ENCODE measurements around the gene TAC4.

The TAC4 gene

DNA sequence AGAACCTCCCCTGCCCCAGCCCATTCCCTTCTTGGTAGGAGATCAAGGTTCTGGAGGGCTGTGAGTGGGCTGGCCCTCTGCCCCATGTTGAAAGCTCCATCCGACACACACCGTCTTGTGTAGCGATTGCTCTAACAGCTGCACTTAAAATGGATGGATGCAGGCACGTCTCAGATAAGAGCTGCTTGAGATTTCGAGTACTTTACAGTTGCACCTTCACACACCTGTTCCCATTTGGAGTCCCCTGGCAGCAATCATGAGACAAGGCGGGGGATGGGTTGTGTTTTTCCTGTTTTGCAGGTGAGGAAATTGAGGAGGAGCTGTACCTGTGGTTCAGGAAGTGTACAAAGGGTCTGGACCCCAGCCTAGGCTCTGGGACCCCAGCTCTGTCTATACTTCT lies 25.6 kb upstream of the TAC4 start:
- H3K27me3 ChIP-seq (replicated peaks; ENCODE audit: control insufficient read depth, insufficient read depth, low read length) = no peaks in the 10 kb centered on the region; the same call in none of the 2 replicates
- TF ChIP-seq, protein P1, sequence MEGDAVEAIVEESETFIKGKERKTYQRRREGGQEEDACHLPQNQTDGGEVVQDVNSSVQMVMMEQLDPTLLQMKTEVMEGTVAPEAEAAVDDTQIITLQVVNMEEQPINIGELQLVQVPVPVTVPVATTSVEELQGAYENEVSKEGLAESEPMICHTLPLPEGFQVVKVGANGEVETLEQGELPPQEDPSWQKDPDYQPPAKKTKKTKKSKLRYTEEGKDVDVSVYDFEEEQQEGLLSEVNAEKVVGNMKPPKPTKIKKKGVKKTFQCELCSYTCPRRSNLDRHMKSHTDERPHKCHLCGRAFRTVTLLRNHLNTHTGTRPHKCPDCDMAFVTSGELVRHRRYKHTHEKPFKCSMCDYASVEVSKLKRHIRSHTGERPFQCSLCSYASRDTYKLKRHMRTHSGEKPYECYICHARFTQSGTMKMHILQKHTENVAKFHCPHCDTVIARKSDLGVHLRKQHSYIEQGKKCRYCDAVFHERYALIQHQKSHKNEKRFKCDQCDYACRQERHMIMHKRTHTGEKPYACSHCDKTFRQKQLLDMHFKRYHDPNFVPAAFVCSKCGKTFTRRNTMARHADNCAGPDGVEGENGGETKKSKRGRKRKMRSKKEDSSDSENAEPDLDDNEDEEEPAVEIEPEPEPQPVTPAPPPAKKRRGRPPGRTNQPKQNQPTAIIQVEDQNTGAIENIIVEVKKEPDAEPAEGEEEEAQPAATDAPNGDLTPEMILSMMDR (IDR thresholded peaks at IDR 0.05; ENCODE audit: insufficient read depth, low read length, poor library complexity, severe bottlenecking) = no peak
- no peak for DNase-seq (ENCODE audit: extremely low read depth, insufficient read length)
- H3K36me3 ChIP-seq (ENCODE audit: control insufficient read depth, insufficient read depth, low read length) = no peaks in the 10 kb centered on the region
- H3K4me3 ChIP-seq (replicated peaks; ENCODE audit: low read depth, low read length) = no peak overlapping the region

DNA sequence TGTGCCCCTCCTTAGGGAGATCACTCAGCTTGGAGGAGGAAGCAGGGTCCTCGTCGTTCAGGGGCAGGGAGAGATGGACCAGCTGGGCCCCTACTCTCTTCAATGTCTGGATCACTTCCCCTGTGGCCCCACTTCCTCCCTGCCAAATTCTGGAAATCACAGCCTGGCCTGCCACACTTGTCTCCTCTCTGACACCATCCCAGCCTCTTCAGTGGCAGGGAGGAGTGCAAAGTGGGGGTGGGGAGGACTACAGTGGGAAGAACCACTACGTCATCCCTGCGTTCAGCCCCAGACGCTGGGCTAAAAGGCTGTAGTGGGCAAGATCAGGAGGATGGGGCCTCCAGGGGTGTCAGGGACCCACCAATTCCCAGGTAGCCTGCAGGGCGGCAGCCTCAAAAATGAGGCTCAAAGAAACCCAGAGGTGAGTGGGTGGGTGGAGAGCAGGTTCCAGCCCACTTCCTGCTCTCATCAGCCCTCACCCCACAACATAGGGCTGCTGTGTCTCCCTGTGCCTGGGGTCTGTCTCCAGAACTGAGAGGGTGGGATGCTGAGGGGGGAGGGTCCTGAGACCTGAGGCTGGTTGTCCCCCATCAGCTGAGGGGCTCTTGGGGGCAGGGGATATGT lies 25.0 kb upstream of the TAC4 start:
- DNase-seq (ENCODE audit: extremely low read depth, insufficient read length) = no peak
- TF ChIP-seq, protein P1 (IDR thresholded peaks at IDR 0.05; ENCODE audit: insufficient read depth, low read length, poor library complexity, severe bottlenecking) = no peak
- Histone ChIP-seq H3K36me3 (ENCODE audit: control insufficient read depth, insufficient read depth, low read length) (no peaks in the 10 kb centered on the region), H3K27me3 (replicated peaks; ENCODE audit: control insufficient read depth, insufficient read depth, low read length) (no peaks in the 10 kb centered on the region; the same call in none of the 2 replicates), H3K4me3 (replicated peaks; ENCODE audit: low read depth, low read length) (no peak overlapping the region)

DNA sequence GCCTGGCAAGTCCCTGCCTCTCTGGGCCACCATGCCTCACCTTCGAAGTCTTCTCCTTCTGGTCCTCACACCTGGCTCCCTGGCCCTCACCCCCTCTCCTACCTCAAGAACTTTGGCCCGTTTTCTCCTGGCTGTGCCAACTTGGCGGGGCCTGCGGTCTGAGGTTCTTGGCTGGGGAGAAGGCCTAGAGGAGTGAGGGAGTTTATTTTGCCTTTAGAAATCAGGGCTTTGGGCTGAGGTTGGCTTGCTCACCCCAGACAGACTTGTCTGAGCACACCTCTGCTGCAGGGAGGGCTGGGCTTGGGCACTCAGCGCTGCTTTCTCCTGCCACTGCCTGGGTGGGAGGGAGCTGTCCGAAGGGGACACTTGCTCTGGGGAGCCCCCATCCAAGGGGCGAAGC lies 23.3 kb upstream of the TAC4 start:
- no peaks in the 10 kb centered on the region for H3K36me3 ChIP-seq (ENCODE audit: control insufficient read depth, insufficient read depth, low read length)
- H3K4me3 ChIP-seq (replicated peaks; ENCODE audit: low read depth, low read length) = no peak overlapping the region
- no peaks in the 10 kb centered on the region; the same call in none of the 2 replicates for H3K27me3 ChIP-seq (replicated peaks; ENCODE audit: control insufficient read depth, insufficient read depth, low read length)
- TF ChIP-seq, protein P1 (IDR thresholded peaks at IDR 0.05; ENCODE audit: insufficient read depth, low read length, poor library complexity, severe bottlenecking) = no peak
- DNase-seq (ENCODE audit: extremely low read depth, insufficient read length) = no peak

DNA sequence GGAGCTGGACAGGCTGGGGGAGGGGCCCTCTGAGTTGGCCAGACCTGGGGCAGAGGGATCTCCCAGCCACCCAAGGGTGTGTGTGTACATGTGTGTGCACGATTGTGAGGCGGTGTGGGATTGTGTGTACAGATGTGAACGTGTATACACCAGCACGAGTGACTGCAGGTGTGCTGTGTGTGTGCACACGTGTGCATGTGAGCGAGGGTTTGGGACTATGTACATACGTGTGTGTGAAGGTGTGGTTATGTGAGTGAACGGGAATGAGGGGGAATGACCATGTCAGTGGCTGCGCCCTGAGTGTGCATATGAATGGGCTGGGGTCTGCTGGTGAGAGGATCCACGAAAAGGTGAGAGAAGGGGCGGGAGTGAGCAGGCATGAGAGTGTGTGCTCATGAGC lies 22.4 kb upstream of the TAC4 start:
- no peak overlapping the region for H3K4me3 ChIP-seq (replicated peaks; ENCODE audit: low read depth, low read length)
- TF ChIP-seq, protein P1 (IDR thresholded peaks at IDR 0.05; ENCODE audit: insufficient read depth, low read length, poor library complexity, severe bottlenecking) = no peak
- no peak for DNase-seq (ENCODE audit: extremely low read depth, insufficient read length)
- no peaks in the 10 kb centered on the region for H3K36me3 ChIP-seq (ENCODE audit: control insufficient read depth, insufficient read depth, low read length)
- no peaks in the 10 kb centered on the region; the same call in none of the 2 replicates for H3K27me3 ChIP-seq (replicated peaks; ENCODE audit: control insufficient read depth, insufficient read depth, low read length)

DNA sequence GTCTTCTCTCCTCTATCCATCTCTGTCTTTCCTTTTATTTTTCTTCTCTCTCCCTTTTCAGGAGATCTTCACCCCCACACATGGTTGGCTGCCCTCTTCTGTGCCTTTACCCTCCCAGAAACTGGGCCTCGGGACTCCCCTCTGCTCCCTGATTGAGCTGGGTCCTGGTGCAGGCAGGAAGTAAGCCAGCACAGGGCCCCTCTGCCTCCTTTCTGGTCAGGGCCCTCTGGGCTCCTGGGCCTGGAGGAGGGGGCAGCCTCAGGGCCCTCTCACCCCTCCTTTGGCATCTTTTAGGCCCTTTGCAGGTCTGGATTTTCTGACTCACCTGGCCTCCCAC lies 21.1 kb upstream of the TAC4 start:
- Histone ChIP-seq H3K36me3 (ENCODE audit: control insufficient read depth, insufficient read depth, low read length) (no peaks in the 10 kb centered on the region), H3K27me3 (replicated peaks; ENCODE audit: control insufficient read depth, insufficient read depth, low read length) (no peaks in the 10 kb centered on the region; the same call in 1 of the 2 replicates), H3K4me3 (replicated peaks; ENCODE audit: low read depth, low read length) (no peak overlapping the region)
- TF ChIP-seq, protein P1 (IDR thresholded peaks at IDR 0.05; ENCODE audit: insufficient read depth, low read length, poor library complexity, severe bottlenecking) = no peak
- no peak for DNase-seq (ENCODE audit: extremely low read depth, insufficient read length)

Measured in GM06990 (cell line).